ENCODE measurements around the gene TTLL13. TPM values are rescaled to one million over a fixed set of nuclear protein-coding genes. Genes with fewer than 3 reads are reported as not detected.

TTLL13 gene, protein sequence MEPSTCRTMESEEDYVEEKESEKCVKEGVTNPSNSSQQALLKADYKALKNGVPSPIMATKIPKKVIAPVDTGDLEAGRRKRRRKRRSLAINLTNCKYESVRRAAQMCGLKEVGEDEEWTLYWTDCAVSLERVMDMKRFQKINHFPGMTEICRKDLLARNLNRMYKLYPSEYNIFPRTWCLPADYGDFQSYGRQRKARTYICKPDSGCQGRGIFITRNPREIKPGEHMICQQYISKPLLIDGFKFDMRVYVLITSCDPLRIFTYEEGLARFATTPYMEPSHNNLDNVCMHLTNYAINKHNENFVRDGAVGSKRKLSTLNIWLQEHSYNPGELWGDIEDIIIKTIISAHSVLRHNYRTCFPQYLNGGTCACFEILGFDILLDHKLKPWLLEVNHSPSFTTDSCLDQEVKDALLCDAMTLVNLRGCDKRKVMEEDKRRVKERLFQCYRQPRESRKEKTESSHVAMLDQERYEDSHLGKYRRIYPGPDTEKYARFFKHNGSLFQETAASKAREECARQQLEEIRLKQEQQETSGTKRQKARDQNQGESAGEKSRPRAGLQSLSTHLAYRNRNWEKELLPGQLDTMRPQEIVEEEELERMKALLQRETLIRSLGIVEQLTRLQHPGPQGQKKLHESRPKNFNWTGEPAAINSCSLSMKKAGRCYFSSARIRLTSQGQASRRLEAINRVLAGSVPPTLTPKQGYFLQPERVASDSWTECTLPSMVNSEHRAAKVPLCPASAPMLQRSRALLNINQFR
- total RNA-seq (under 1 TPM in 3 of 7 donors, not detected in 4; 0.10 to 0.15 (median 0.13) TPM), polyA plus RNA-seq (under 1 TPM; 0.04 to 0.33 TPM)
- long read RNA-seq, donor 1: 0 reads
- long read RNA-seq, donor 2: 0 reads
- long read RNA-seq, donor 3: 0 reads

GRCh38 chr15:90249203-90249863 is at the start of gene TTLL13:
TSS of gene TTLL13 (plus strand) at chr15:90249556. CDS start at chr15:90250631, 1,075 bp downstream.
- no peaks in the 10 kb centered on the region for H3K36me3 ChIP-seq
- 0% methylated on average over 41 to 44 of the region's 44 CpGs for WGBS, 3 donors
- peak within 1 kb of the TSS in 1 of 2 donors; percentile 18 for H3K27ac ChIP-seq
- no peak for TF ChIP-seq EP300 (IDR thresholded peaks at IDR 0.05)
- TF ChIP-seq POLR2A (IDR thresholded peaks at IDR 0.05): peak; percentile 38
- TF ChIP-seq, protein P1, sequence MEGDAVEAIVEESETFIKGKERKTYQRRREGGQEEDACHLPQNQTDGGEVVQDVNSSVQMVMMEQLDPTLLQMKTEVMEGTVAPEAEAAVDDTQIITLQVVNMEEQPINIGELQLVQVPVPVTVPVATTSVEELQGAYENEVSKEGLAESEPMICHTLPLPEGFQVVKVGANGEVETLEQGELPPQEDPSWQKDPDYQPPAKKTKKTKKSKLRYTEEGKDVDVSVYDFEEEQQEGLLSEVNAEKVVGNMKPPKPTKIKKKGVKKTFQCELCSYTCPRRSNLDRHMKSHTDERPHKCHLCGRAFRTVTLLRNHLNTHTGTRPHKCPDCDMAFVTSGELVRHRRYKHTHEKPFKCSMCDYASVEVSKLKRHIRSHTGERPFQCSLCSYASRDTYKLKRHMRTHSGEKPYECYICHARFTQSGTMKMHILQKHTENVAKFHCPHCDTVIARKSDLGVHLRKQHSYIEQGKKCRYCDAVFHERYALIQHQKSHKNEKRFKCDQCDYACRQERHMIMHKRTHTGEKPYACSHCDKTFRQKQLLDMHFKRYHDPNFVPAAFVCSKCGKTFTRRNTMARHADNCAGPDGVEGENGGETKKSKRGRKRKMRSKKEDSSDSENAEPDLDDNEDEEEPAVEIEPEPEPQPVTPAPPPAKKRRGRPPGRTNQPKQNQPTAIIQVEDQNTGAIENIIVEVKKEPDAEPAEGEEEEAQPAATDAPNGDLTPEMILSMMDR (IDR thresholded peaks at IDR 0.05): no peak
- H3K9me3 ChIP-seq: no peaks in the 10 kb centered on the region
- DNase-seq: peak; percentile 96 to 100 (median 97)
- H3K4me1 ChIP-seq (ENCODE audit: insufficient read depth): peaks cover 2% of the 10 kb centered on the region
- H3K27me3 ChIP-seq: no peaks in the 10 kb centered on the region
- peak within 1 kb of the TSS; percentile 57 for H3K4me3 ChIP-seq
- intact Hi-C loops (cut with DNase I): no loop called here

- TF ChIP-seq POLR2A (IDR thresholded peaks at IDR 0.05): no peak
- TF ChIP-seq, protein P1 (IDR thresholded peaks at IDR 0.05): no peak
- no peak for TF ChIP-seq EP300 (IDR thresholded peaks at IDR 0.05)
- 7 to 14% (median 13%) methylated on average over 15 to 24 of the region's 24 CpGs for WGBS, 3 donors
- H3K36me3 ChIP-seq: no peaks in the 10 kb centered on the region
- H3K27ac ChIP-seq: peak overlapping the region in 1 of 2 donors; percentile 66
- no peaks in the 10 kb centered on the region for H3K27me3 ChIP-seq
- DNase-seq: no peak
- intact Hi-C loops (cut with DNase I): no loop called here
- peak overlapping the region; percentile 94 for H3K4me3 ChIP-seq
- peaks cover 12% of the 10 kb centered on the region for H3K4me1 ChIP-seq (ENCODE audit: insufficient read depth)
- H3K9me3 ChIP-seq: no peaks in the 10 kb centered on the region
Observed at GRCh38 chr15:90200534-90201129, 48.7 kb upstream of the TTLL13 start.

GRCh38 chr15:90201130-90201943 is 48.0 kb upstream of the TTLL13 start, which contains the start of gene SEMA4B:
TSS of gene SEMA4B (plus strand) at chr15:90201330. CDS start at chr15:90201579, 249 bp downstream.
- peak; percentile 69 to 80 (median 78) for DNase-seq
- Histone ChIP-seq H3K36me3 (no peaks in the 10 kb centered on the region), H3K27me3 (no peaks in the 10 kb centered on the region), H3K4me1 (ENCODE audit: insufficient read depth) (peaks cover 12% of the 10 kb centered on the region), H3K9me3 (no peaks in the 10 kb centered on the region), H3K4me3 (peak within 1 kb of the TSS; percentile 94), H3K27ac (peak within 1 kb of the TSS in 1 of 2 donors; percentile 66)
- intact Hi-C loops (cut with DNase I): no loop called here
- WGBS, 3 donors: 0 to 1% (median 0%) methylated on average over 36 to 88 of the region's 88 CpGs
- no peak for TF ChIP-seq EP300 (IDR thresholded peaks at IDR 0.05)
- no peak for TF ChIP-seq POLR2A (IDR thresholded peaks at IDR 0.05)
- TF ChIP-seq, protein P1 (IDR thresholded peaks at IDR 0.05): no peak
